Measurements from ENCODE around the gene NRF1.
"Not testable (repeated sequence)": the region's sequence is repeated elsewhere in the genome, so short reads cannot be mapped to it uniquely, and the experiment has no call there.

Gene NRF1

DNA sequence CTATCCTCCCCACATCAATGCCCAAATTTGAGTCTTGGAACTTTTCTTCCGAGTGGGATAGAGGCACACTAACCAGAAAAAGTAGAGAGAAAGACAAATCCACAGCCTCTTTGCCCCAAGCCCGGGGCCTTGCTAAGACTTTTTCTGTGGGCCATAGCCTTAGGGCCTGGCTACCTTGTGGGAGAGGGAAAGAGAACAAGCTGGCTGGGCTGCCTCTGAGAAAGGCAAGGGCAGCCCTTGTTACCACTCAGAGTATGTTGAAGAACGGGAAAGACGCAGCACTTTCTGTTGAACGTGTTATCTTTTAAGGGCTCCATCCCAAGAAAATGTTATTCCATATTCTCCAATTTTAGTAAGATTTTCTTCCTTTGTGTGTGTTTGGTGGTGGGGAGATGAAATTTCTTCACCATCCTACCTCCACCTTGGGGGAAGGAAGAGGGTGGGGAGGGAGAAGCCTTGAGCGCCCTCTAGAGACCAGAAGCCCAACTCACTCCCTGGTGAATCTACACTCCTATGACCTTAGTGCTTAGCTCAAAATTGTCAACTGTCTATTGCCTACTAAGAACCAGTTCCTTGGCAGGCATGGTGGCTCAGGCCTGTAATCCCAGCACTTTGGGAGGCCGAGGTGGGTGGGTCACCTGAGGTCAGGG lies 3.9 kb upstream of the NRF1 start:
- FAIRE-seq = no peak

DNA sequence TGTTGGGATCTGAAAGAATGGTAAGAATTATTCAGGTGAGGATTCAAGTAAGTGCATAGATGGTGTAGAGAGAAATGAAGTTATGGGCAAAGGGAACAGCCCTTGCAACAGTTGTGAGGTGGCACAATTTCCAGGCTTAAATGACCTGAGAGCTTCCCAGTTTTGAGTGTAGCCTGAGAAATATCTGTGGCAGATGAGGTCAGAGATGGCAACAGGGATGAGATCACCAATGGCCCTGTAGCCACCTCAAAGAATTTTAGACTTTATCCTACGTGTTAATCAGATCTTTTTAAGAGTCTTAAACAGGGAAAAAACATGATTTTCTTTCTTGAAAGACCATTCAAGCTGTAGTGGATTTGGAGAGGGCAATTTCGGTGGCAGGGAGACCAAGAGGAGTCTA lies 1.9 kb upstream of the NRF1 start:
- FAIRE-seq = no peak

DNA sequence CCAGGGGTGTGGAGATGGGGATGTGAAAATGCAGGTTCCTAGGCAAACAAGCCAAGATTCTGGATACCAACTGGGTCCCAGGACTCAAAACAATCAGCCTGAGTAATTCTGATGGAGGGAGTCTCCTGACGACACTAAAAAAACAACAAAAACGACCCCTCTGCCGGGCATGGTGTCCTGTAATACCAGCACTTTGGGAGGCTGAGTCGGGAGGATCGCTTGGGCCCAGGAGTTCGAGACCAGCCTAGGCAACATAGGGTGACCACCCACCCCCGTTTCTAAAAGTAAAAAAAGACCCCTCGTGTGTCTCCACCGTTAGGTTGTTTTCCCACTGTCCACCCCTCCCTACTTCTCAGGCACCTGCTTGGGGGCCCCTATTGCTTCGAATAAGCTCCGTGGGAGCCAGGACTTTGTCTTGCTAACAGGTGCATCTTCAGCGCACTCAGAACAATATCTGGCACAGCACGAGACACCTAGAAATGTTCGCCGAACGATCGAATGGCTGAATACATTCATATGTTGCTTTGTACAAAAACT lies 743 bp upstream of the NRF1 start:
- no peak for FAIRE-seq

DNA sequence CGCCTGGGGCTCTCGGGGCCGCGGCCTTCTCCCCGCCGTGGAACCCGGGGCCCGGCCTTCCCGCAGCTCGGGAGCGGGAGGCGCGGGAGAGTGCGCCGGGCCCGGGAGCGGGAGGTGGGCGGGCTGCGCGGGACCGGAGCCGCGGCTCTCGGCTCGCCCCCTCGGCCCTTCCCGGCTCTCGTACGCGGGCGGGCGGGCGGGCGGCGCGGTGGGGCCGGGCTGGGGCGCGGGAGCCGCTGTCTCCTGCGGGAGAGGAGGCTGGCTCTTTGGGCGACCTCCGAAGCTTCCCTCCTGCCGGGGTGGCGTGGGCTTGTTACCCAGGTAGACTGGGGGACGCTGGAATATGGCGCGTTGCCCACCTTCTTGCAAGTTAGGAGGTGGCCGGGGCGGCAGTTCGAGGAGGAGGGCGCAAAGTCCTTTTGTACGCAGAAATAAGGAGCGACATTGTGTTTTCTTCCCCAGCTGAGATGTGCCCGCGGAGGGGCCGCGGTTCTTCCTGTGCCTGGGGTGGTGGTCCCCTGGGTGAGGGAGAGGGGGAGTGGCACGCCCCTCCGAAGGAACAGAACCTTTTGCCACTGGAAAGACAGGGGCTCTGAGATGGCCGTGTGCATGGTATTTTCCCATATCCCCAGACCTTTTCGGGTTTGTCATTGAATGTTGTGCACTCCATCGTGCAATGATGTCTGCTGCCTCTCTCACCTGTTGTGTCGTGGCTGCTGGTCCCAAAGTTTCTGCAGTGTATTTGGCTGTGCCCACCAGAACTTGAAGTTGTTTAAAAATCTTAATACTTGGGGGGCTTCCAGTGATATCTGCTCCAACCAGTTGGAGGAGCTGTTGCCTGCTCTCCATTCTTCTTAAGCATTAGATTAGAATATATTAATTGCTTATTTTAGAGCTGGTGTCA lies 844 bp downstream of the NRF1 start:
- FAIRE-seq = no peak

DNA sequence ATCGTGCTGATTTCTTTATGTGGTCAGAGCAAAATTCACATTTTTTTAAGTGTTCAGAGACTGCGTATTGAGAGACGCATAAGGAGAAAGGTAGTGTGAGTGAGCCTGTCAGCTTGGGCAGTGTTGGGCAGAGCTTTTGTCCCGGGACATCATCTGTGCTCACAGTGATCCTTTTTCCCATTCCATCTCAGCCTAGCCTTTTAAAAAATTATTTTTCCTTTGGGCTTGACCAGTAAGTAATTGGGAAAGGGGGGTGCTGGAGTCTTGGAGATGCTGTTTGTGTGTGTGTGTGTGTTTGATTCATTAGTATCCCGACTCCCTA lies 1.5 kb downstream of the NRF1 start:
- no peak for FAIRE-seq

DNA sequence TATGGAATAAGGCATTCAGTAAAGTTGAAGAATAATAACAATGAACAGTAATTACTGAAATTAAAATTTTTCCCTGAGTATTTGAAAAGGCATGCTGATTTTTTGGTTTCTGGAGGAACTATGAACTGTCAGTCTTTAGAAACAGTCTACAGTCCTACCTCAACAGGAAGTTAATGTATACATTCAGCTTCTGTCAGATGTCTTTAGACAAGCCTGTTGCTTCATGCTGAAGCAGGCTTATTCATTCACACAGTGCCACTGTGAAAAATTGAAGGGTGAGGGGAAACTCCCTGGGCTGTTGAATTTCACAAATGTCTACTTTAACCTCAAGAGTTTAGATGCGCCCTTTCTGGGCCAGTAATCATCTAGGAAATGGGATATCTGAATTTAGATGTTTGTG lies 3.5 kb downstream of the NRF1 start:
- no peak for FAIRE-seq

DNA sequence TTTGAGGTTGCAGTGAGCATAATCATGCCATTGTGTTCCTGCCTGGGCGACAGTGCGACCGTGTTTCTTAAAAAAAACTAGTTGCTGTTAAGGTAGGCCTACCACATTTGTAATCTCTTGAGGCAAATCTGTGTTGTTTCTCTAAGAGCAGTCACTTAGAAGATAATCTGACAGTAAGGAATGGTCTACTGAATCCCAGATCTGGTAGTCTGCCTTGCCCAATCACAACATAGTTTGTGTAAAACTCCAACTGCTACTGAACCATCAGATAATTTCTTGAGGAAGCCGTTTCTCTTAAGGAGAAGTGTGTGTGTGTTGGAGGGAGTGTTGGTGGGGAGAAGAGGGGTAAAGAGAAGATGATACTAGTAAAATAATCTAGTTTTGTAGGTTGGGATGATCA lies 5.0 kb downstream of the NRF1 start:
- FAIRE-seq = no peak

DNA sequence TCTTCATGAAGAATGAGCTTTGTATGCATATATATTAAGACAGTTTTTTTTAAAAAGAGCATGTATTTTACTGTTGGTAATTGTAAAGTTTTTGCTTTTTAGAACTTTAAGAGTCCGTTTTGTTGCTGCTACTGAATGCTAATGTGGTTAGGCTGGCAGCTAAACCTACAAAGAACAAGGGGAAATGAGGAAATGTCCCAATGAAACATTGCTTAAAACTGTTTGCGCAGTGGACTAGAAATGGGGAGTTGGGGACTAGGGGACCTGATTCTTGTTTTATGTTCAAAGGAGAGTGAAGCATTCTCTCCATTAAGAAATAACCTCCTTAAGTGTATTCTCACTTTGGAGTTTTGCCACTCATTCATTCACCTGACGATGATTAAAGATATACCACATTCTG lies 5.7 kb downstream of the NRF1 start:
- no peak for FAIRE-seq

DNA sequence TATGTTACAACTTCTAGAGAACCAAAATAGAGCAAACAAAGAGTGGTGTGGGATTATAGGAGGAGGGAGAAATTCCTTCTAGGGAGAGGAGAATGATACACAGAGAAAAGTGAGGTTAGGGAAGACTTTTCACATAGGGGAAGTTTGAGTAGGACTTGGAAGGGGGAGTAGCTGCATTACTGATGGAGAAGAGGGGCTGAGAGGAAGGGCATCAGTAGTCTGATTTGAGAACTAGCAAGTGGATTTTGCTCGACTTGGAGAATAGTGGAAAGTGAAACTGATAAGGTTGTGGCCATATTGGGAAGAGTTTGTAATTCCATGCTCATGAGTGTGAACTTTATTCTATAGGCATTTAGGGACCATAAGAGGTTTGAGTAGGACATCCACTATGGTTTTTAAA lies 6.1 kb downstream of the NRF1 start:
- no peak for FAIRE-seq

DNA sequence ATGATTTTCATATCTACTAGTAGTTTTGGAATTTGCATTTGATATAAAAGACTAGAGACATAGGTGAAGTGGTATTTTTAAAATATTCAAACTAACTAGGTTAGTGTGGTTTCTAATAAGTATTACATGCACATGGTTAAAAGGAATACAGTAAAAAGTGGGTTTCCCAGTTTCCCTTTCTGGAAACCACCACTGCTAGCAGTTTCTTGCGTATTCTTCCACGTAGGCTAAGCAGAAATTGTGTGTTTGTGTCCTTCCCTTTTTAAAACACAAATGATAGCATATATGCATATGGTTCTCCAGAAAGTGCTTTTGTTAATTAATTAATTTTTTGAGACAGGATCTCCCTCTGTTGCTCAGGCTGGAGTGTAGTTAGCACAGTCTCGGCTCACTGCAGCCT lies 15.4 kb downstream of the NRF1 start:
- no peak for FAIRE-seq

DNA sequence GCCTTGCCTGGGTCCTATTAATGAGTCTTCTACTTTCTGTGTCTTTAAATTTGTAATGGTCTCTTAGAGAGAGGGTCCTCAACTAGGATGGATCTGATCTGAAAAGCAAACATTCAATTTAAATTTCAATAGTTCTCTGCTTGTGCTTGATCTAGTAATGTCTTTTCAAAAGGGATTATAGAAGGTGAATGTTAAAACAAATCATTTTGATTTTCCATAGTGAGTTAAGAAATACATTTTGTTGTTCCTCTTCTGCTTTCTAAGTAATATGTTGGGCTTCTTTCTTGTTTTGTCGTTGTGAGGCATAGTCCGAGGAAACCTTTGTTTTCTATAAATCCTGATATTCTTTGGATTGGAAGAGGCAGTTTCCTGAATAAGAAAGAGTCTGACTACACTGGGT lies 18.8 kb downstream of the NRF1 start:
- FAIRE-seq = no peak

DNA sequence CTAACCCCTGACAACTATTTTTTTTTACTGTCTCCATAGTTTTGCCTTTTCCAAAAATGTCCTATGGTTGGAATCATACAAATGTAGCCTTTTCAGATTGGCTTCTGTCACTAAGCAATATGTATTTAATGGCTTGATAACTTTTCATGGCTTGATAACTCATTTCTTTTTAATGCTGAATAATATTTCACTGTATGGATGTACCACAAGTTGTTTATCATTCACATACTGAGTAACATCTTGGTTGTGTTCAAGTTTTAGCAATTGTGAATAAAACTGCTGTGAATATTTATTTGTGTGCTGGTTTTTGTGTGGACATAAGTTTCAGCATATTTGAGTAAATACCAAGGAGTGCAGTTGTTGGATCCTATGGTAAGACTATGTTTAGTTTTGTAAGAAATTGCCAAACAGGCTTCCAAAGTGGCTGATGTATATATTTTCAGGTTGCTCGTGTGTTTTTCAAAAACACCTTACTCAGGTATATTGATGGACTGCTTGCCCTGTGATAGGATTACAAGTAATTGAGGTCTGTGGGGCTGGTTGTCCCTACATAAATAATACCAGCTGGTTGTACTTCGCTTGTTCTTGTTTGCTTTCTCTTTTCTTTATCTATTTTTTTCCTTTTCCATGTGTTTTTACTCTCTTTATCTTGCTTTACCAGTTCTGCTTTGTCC lies 23.0 kb downstream of the NRF1 start:
- FAIRE-seq = no peak

DNA sequence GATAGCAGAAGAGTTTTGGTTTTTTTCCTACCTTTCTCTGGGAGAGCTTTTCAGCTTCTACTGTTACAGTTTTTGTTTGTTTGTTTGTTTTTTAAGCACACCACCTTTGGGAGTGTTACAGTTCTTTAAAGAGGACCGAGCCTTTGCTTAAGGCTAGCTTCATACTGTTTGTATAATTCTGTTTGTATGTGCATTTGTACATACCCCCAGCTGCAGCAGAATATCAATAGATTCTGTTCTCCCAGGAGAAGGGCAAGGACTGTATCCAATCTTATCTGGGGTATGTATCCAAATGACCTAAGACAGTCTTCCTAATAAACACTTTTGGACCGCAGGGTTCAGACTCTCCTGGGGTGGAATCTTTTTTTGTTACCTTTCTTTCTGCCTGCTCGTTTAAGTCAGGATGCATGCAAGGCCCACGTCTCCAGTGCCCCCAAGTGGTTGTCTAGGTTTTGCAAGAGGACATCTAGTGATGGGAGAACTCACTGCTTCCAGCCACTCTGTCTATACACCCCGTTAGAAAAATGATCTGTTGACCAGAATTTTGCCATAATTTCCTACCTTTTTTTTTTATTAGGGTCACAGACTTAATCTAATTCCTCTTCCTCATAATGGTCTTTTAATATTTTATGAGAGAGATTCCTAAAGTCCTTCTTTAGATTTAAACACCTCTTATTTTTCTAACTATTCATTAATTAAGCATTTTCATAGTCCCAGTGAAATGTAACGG lies 23.9 kb downstream of the NRF1 start:
- FAIRE-seq = no peak

DNA sequence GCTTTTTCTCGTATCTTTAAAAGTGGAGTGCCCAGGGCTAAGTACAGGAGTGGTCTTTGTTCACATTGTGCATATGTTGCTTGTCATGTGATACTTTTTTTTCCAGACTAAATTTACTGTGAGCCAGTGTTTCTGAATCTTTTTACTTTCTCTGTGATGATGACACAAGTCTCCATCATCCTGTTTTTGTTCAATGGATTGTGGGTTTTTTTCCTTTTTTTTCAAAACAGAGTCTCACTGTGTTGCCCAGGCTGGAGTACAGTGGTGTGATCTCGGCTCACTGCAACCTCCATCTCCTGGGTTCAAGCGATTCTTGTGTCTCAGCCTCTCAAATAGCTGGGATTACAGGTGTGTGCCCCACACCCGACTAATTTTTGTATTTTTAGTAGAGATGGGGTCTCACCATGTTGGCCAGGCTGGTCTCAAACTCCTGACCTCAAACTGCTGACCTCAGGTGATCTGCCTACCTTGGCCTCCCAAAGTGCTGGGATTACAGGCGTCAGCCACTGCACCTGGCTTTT lies 24.6 kb downstream of the NRF1 start:
- not testable (repeated sequence) for FAIRE-seq

DNA sequence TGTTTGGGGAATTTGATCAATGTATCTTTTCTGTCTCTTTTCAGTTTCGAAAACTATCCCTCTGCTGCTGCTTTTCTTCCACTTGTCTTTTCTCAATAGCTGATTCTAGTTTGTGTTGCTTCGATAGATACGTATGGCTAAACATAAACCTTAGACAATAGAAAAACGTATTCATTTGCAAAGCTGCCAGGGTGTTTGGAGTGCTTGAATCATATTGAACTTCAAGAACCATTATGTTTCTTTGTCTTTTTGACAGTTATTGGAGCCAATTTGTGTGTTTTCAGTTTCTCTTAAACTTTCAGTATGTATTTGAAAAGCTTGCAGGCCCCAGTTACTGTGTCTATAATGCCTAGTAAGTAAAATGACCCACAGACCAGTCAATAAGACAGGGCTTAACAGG lies 25.1 kb downstream of the NRF1 start:
- FAIRE-seq = no peak

DNA sequence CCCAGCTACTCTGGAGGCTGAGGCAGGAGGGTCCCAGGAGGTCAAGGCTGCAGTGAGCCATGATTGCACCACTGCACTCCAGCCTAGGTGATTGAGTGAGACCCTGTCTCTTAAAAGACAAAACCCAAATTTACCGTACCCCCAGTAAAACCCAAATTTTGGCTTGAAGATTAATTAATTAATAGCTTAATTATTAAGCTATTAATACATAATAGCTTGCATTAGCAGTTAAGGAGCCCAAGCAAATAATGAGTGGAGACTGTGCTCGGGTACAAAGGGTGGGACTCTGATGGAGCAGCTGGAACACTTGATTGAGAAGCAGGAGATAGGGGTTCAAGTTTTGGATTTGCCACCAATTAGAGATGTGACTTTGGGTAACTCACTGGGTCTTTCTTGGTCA lies 28.9 kb downstream of the NRF1 start:
- FAIRE-seq = no peak

DNA sequence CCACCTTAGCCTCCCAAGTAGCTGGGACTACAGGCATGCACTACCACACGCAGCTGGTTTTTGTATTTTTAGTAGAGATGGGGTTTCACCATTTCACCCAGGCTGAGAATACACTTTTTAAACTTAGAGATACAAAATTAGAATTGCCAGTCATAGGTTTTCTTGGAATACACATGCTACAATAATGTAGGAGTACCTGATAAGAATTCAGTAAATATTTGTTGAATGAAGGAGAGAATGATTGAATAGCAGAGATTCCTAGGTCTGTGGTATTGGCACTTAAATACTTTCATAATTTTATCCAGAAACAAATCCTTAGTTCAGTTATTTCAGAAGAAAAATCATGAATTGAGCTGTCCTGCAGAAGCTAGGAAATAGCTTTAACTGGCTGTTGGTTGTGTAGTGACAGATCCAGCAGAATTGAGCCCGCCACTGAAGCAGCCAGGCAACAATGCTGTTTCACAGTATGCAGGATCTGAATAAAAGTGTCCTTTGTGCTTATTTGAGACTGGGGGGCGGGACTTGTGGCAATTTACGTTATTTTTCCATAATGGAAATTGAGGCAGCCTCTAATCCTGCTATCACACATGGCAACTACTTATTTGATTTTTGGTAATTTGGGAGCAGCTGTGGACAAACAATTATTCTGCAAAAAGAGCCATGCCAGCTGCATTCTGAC lies 31.5 kb downstream of the NRF1 start:
- no peak for FAIRE-seq

DNA sequence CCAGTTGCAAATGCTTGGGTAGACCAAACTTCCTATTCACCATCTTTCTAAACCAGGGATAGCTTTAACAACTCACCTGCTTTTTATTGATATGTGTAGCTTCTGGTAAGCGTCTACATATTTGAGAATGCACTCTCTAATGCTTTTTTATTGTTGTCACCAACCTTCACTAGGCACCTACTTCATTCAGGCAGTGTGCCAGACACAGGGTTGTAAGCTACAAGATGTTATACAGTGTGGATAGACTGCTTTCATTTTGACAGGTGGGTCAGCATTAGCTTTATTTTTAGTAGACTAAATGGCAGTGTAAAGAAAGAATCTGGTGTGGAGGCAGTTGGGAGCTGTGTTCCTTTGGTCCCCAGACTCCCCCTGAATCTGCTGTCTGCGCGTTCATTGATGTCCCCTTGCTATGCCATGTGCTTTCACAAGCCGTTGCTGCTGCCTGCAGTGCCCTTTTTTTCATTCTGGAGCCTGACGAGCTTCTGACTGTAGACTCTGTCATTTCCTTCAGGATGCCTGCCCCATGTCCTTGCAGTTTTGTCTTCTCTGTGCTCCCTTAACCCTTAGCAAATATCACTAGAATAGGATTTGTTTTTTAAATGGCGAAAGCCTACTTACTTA lies 32.1 kb downstream of the NRF1 start:
- no peak for FAIRE-seq

DNA sequence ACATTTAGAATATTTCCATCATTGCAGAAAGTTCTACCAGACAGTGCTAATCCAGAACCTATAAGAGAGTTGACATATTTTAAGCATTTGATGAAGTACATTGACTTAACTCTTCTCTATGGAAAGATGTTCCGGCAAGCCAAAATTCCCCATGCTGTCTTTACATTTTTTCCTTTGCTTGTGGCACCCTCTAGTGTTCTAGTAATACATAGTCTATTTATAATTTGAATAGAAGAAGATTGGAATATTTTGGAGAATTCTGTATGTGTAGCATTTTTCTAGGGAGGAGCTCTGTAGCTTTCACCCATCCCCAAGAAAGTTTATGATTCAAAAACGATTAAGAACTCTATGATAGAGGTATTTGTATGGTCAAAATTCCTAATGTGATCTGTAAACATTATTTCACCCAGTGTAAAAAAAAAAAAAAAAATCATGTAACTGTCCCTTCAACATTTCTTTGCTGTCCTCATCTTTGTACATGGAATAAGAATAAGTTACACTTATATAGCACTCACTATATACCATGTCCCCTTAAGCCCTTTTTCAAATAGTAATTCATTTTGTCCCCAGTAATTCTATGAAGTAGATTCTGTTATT lies 33.2 kb downstream of the NRF1 start:
- FAIRE-seq = peak; percentile 96

DNA sequence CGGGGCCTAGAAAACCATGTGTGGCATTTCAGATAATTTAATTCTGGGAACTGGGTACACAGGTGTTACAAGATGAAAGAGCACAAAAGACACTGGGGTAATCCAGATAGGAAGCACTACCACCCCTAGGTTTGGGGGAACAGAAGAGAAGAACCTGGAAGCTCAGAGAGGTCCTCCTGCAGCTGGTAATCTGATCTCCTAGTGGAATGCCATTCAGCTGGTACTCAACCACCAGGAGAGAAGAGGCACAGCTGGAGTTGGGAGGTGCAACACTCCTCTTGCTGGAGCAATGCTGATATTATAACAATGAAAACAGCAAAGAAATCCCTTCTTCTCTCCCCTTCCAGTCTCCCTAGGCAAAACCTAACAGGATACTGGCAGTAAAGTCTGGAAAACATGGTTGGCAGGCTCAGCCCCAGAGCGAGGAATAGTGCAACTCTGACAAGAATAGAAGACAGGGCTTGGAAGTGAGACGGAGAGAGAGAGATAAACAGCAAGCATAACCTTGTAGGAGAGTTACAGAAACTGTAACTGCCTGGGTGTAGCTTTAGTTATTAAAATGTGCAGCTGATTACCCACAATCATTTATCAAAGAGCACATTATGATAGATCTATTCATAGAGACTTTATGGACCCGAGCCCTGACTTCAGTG lies 35.0 kb downstream of the NRF1 start:
- no peak for FAIRE-seq

DNA sequence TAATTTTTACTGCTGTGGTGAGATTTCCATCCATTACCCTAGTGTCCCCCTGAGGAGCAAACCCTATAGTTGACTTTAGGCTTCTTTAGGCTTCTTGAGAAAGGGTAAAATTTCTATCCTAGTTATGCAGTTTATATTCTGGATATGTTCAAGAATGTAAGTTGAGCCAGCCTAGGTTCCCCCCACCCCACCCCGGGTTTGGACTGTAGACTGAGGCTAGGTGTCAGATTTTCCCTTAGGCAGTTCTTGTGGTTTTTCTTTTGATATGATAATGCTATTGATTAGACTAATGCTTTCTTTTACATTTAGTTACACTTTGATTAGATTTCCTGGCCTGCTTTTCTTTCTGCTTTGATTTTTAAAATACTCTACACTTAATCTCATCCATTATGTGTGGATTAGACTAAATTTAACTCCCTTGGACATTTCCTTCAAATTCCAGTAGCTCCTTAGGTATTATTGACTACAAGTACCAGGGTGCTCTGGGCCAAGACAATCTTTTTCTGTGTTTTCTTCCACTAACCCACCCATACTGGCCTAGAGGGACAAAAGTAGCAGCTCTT lies 37.7 kb downstream of the NRF1 start:
- FAIRE-seq = no peak

Measured in islet of Langerhans (tissue), 1 donor.